HG03135 (cell line): Measurements from ENCODE around the gene ZBTB40.

Experiments
- ATAC-seq: cut with Tn5 transposase; IDR thresholded peaks from one replicate; pipeline ENCODE4 v1.9.1; 2021; ENCODE audit warnings: mild to moderate bottlenecking, moderate library complexity; ENCODE audit not compliant: unreplicated experiment

ZBTB40 gene

DNA sequence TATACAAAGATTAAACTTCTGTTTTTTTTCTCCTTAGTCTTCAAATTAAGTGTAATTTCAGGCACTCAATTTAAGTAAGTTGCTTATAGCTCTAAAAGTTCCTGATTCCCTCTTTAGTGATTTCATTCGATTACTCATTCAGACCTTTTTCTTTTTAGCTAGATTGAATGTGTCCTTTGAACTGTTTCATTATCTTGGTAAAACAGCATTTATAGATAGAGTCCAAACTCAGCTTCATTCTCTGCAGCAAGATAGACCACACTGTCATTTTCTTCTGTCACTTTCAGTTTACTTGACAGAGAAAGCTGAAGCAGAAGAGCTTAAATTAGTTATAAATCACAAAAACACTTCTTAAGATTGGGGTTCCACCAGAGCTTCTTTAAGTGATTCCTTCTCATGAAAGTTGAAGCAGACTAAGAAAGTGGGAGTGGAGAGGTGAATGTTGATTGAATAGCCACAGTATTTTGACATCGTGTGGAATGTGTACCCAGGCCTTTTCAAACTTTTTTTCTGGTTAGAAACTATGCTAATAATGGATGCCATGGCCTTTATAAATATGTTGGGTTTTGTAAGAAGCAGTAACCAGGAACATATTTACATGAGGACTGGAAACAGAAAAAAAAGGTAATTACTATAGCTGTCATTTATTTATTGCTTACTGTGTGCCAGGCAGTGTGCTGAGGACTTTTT lies 52.2 kb downstream of the ZBTB40 start:
- ATAC-seq: no peak

DNA sequence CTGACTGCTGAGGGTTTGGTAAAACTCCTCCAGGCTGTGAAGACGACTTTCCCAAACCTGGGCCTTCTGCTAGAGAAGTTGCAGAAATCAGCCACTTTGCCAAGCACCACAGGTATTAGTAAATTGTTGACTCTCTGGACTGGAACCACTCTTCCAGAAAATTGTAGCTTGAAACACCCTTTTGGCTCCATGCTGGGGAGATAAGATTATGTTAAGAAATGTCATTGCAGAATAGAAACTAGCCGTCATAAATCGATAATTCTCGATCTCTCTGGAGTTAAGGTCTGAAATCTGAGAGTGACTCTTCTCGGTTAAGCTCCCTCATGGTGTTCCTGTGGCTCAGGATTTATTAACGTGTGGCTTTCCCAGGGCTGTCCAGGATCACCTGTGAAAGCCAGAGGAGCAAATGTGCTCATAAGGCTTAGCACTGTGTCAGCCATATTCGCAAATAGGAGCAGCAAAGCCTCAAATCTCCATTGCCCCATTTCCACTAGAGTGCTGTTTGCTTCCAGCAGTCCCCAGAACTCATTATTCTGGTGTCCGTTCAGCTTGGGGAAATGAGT lies 54.6 kb downstream of the ZBTB40 start:
- no peak for ATAC-seq

DNA sequence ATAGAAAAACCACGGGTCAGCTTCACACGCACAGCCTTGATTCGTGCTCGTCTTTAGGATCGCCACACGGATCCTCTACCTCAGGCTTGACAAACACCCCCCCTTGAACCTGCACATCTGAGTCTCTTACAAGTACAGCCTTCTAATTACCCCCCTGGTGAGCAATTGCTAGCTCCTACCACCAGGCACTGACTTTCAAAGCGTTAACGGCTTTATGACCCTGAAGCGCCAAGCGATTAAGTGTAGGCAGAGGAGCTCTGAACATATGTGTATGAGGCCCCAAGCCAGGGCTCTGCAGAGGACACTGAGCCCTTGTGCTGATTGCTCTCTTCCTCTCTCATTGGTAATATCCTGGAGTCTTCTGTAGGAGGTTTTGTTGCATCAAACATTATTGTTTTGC lies 55.9 kb downstream of the ZBTB40 start:
- no peak for ATAC-seq

DNA sequence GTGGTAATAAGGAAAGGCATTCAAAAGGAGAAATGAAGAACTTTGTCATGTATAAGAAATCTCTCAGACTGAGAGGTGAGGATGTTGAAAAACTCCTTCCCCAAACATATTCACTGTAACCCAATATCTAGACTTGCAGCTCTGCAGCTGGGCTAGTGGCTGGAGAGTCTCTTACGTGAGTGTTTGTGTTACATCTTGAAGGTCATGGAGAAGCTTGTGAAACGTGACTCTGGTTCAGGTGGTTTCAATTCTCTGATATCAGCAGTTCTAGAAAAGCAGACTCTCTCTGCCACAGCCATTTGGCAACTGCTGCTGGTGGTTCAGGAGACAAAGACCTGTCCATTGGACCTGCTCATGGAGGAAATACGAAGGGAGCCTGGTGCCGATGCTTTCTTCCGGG lies 56.7 kb downstream of the ZBTB40 start:
- ATAC-seq: no peak

DNA sequence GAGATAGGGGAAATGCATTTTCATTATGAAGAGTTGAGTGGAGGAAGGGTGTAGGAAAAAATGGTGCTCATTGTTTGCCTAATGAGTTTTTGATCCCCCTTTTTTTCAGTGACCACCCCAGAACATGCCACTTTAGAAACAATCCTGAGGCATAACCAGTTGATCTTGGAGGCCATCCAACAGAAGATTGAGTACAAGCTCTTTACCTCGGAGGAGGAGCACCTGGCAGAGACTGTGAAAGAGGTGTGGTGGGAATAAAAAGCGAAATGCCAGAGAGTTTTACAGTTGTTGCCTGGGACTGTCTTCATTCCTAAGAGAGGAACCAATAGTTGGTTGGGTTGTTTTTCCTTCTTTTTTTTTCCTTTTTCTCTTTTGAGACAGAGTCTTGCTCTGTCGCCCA lies 57.3 kb downstream of the ZBTB40 start:
- ATAC-seq: no peak

DNA sequence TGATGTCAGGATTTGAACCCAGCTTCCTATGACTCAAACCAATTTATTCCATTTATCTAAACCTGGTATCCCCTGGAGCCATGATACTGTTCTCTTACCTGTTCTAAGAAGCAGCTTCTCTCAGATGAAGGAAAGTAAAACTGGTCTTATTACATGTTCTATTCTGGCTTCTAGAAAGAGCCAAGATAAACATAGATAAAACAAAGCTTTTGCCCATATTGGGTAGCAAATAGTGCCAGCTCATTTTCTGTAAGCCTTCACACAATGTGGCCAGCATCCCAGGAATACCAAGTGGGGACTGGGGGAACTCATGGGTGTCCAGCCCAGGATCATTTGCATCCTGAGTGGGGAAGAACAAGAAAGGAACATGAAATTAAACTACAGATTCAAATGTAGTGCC lies 58.2 kb downstream of the ZBTB40 start:
- no peak for ATAC-seq

DNA sequence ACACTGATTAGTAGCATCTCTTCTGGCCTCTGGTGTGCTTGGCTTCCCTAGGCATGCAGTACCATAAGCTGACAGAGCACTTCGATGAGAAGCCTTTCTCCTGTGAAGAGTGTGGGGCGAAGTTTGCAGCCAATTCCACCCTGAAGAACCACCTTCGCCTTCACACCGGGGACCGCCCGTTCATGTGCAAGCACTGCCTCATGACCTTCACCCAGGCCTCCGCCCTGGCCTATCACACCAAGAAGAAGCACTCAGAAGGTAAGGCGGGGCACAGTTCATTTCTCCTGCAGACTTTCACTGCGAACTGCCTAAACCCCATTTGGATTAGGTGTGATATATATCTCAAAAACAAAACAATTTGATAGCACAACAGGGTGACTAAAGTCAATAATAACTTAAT lies 61.2 kb downstream of the ZBTB40 start:
- no peak for ATAC-seq

DNA sequence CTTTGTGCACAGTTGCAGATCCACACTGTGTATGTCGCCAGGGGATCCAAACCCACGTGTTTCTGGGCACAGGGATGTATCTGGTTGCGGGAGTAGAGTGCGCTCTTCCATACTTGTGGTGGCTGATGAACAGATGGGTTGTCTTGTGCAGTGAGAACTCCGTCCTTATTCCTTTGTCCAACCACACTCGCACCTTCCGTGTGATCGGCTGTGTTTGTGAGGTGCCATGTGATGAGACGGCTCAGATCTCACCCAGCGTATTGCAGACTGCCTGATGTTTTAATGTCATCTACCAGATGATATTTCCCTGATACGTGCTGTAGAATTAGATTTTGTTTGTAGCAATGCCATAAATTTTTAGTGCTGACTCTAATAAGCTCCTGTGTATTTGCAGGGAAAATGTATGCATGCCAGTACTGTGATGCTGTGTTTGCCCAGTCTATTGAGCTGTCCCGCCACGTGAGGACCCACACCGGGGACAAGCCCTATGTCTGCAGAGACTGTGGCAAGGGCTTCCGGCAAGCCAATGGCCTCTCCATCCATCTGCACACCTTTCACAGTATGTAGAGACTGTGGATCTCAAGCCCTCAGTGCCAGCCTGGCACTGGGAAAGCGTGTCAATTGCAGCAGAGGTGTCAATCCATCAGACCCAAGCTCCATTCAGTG lies 65.4 kb downstream of the ZBTB40 start:
- ATAC-seq: no peak

DNA sequence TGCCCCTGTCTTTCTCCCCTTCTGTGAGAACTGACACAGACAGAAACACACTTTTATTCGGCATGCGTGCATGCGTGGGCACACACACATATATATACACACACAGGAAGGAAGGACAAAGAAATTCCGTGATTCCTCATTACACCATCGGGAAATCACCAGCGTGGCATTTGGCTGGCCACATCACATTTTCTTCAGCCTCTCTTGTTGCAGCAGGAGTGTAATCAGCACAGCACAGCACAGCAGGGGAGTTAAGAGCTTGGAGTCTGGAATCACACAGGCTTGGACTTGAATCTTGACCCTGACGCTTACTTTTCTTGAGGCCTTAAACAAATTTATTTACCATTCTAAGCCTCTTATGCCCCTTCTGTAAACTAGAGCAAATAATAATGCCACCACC lies 66.3 kb downstream of the ZBTB40 start:
- ATAC-seq: no peak

DNA sequence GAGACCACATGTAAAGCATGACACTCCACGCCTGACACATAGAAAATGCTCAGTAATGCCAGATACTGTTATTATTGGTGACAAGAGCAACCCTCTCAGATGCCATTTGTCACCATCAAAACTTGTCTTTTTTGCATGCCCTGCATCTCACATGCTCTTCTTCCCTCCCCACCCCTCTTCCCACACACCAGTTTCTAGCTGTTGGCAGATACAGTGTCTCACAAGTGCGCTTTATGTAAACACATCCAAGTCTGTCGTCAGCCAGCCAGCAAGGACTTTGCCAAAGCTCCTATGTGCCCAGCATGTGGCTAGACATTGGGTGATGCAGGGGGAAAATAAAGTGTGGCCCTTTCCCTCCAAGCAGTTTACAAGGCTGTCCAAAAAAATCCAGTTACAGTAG lies 66.7 kb downstream of the ZBTB40 start:
- no peak for ATAC-seq

DNA sequence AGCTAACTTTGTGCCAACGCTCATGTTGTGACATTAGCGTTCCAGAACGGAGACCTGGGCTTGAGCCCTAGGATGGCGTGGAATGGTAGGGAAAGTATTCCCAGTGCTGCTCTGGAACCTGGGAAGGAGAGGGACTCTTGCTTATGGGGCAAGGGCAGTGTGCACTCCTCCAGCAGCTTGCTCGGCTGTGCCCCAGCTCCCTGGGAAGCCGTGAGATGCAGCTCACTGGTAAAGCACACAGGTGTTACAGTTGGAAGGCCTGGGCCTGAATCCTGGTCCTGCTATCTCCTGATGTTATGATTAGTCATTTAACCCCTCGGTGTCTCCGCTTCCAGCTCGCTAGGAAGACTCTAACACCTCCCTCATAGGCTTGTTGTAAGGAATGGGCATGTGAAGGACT lies 69.2 kb downstream of the ZBTB40 start:
- no peak for ATAC-seq

DNA sequence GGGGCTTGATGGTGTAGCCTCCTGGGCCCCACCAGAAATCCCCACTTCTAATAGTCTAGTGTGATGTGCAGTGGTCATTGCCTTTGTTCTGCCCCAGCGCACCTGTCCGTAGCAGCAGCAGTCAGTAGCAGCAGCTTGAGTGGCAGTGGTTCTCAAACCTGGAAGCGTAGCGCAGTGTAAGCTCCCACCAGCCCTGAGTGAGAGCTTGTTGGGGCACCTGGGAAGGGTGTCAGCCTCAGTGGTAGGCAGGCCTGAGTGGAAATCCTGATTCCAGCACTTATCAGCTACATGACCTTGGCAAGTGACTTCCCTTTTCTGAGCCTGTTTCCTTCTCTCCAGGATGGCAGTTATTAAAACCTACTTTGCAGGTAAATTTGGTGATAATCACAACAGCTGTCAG lies 70.0 kb downstream of the ZBTB40 start:
- ATAC-seq: no peak

DNA sequence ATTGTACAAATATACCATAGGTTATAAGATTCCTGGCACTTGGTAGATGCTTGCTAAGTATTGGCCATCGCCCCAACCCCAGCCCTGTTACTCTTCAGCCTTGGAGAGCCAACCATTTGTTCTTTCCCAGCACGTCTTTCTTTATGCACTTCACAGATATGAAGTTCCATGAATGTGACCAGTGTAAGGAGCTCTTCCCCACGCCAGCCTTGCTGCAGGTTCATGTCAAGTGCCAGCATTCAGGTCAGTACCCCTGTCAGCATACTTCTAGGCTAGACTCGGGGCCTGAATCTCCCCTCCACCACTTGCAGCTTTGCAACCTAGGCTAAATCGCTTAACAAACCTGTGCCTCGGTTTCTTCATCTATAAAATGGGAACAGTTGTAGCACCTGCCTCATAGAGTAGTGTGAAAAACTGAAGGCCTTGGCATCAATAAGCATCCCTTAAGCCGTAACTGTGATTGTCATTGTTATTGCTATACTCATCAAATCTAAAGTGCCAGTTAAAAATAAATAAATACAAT lies 70.6 kb downstream of the ZBTB40 start:
- no peak for ATAC-seq

DNA sequence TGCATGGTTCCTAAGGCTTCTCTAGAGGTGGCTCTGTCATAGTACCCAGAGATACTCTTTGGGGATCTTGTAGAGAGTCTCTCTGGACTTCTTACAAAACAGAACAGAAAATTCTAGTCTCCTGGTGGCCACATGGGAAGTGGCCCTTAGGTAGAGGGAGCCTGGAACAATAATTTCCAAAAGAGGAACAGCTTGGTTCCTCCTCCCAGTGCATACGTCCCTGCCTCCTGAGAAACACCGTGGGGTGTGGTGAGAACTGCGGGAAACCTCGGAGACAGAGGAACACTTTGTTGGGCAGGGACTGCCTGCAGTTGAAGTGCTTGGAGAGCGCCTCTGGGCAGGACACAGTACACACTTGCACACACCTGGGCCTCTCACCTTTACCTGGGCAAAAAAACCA lies 72.8 kb downstream of the ZBTB40 start:
- no peak for ATAC-seq

DNA sequence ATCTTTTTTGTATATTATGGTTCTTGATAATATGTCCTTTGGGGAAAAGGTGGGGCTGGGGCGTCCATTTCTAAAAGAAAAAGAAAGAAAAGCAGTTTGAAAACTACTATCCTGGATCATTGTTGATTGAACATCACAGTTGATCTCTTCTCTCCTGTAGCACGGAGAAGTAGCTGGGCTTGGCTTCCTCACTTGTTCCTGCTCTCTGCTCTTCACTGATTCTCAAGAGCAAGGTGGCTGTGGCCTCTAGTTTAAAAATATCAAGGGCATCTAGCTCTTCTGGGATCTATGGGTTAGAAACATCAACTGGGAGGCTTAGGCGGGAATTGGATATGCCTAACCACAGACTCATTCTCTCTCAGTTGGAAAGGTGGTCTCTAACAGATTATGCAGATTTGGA lies 73.6 kb downstream of the ZBTB40 start:
- ATAC-seq: no peak

DNA sequence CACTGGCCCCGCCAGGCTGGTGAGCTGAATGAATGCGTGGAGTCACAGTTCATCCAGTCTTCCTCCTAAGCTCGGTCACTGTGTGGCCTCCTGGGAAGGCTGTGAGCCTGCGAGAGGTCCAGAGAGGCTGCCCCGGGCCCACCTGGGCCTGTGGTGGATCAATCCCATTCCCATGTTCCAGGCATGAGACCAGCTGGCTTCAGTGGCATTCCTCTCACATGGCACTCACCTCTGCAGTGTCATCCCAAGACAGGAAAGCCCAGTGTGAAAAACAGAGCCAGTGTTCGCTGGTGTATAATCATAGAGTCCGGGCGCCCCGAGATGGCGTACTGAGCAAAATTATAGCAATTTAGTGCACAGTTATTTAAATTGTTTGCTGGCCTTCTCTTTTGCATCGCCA lies 74.0 kb downstream of the ZBTB40 start:
- no peak for ATAC-seq

DNA sequence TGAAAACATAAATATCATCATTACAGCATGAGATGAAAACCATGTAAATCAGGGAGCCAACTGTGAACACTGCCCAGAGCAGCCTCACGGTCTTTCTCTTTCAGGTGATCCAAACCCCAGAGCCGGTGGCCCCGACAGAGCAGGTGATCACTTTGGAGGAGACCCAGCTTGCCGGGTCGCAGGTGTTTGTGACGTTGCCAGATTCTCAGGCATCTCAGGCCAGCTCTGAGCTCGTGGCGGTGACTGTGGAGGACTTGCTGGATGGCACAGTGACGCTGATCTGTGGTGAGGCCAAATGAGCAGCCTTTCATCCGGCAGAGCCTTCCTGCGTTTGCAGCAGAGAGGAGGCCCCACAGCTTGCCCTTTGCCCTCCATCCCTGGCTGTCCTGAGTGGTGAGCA lies 74.4 kb downstream of the ZBTB40 start:
- no peak for ATAC-seq

DNA sequence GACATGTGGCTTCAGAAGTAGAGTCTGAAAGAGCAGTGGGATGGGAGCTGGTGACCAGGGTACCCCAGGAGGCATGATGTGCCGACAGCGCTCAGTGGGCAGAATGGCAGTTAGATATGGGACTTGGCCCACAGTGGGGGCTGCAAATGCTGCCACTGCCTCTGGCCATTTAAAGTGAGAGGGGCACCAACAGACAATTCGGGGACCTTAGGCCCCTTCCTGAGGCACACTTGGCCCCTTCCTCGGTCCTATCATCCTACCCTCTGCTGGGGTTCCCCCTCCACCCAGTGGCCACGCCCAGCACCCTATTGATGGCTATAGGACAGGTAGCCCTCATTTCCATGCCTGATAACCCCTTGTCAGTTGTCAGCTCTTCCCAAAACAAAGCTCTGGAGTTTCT lies 75.0 kb downstream of the ZBTB40 start:
- ATAC-seq: no peak

DNA sequence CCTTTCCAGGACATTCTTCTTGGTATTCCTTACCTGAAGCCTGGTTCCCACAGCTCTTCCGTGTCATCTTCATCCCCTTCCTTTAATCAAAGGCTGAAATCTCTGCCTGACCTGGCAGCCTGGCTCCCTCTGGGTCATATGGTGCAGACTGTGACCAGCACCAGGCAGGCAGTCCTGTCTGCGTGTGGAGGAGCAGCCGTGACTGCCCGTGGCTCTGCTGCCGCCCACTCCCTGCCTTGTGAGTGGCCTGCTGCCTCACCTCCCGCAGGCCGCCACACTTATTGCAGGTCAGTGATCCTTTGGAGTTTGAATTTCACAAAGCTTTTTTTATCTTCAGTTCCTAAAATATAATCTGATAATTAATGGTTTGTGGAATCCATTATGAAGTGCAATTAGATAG lies 75.5 kb downstream of the ZBTB40 start:
- ATAC-seq: no peak

DNA sequence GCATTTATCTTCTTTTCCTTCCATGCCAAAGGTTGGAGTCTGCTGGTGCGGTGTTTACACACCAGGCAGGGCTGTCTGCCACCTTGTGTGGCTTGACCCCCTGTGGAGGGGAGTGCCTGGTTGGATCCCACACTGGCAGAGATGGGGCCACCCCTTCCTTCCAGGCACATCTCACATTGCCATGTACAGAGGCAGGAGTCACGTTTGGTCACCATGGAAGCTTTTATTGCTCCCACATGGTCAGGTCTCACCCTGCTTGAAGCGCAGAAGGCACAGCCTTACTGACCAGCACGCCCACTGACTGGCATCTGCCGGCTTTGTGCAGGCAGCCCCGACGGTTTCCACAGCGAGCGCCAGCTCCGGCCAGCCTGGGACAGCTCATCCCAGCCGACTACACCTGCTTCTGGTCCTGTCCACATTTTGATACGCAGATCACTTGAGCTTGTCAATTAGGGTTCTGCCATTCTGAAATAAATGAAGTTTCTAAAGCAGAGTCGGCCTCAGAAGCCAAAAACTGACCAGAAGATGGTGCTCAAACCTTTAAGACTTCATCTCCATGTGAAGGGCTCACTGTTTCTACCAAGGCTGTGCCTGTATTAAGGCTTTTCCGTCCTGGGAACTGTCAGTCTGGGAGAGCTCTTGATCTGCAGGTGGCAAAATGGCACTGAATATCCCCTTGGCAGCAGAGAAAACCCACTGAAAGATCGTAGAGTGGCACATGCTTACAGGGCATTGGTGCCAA lies 76.1 kb downstream of the ZBTB40 start:
- ATAC-seq: no peak

DNA sequence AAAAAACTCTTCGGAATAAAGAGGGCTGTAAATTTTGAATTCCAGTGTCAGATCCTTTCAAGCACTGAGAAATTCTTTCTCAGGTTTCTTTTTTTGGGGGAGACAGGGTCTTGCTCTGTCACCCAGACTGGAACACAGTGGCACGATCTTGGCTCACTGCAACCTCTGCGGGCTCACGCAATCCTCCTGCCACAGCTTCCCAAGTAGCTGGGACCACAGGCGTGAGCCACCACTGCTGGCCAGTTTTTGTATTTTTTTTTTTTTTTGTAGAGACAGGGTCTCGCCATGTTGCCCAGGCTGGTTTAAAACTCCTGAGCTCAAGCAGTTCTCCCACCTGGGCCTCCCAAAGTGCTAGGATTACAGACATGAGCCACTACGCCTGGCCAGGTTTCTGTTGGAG lies 76.8 kb downstream of the ZBTB40 start:
- no peak for ATAC-seq
